ENCODE data around the gene MAP3K14. TPM values are rescaled to one million over a fixed set of nuclear protein-coding genes. Genes with fewer than 3 reads are reported as not detected.

The MAP3K14 gene
- total RNA-seq, 1 donor from 2014 or later: 5.7 TPM

DNA sequence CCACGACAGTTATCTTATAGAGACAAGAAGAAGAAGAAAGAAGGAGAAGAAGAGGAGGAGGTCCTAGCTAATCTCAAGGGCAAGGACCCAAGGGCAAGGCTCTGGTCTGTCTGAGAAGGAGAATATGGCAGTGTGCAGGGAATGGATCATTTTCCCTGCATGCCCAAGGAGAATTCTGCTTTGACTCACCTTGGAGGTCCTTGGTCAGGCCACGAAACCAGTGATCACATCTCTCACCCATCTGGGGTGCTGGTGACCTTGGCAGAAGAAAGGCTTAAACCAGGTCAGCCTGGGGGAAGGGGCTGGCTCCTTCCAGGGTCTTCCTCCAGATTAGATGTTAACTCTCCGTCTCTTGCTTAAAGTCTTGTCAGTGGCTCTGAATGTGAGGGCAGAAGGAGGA is 96.7 kb downstream of the MAP3K14 start:
- Mint-ChIP-seq H3K36me3 (ENCODE audit: unreplicated experiment) (no peaks in the 10 kb centered on the region), H3K4me3 (ENCODE audit: unreplicated experiment) (peak overlapping the region; percentile 63), H3K27me3 (ENCODE audit: unreplicated experiment) (peaks cover 11% of the 10 kb centered on the region), H3K4me1 (ENCODE audit: low read depth, unreplicated experiment) (peaks cover 18% of the 10 kb centered on the region), H3K9me3 (ENCODE audit: unreplicated experiment) (peaks cover 4% of the 10 kb centered on the region), H3K27ac (ENCODE audit: unreplicated experiment) (no peak overlapping the region)
- TF ChIP-seq, protein P1, sequence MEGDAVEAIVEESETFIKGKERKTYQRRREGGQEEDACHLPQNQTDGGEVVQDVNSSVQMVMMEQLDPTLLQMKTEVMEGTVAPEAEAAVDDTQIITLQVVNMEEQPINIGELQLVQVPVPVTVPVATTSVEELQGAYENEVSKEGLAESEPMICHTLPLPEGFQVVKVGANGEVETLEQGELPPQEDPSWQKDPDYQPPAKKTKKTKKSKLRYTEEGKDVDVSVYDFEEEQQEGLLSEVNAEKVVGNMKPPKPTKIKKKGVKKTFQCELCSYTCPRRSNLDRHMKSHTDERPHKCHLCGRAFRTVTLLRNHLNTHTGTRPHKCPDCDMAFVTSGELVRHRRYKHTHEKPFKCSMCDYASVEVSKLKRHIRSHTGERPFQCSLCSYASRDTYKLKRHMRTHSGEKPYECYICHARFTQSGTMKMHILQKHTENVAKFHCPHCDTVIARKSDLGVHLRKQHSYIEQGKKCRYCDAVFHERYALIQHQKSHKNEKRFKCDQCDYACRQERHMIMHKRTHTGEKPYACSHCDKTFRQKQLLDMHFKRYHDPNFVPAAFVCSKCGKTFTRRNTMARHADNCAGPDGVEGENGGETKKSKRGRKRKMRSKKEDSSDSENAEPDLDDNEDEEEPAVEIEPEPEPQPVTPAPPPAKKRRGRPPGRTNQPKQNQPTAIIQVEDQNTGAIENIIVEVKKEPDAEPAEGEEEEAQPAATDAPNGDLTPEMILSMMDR (IDR thresholded peaks at IDR 0.05; ENCODE audit: partially characterized antibody, unreplicated experiment): no peak
- no peak for DNase-seq

DNA sequence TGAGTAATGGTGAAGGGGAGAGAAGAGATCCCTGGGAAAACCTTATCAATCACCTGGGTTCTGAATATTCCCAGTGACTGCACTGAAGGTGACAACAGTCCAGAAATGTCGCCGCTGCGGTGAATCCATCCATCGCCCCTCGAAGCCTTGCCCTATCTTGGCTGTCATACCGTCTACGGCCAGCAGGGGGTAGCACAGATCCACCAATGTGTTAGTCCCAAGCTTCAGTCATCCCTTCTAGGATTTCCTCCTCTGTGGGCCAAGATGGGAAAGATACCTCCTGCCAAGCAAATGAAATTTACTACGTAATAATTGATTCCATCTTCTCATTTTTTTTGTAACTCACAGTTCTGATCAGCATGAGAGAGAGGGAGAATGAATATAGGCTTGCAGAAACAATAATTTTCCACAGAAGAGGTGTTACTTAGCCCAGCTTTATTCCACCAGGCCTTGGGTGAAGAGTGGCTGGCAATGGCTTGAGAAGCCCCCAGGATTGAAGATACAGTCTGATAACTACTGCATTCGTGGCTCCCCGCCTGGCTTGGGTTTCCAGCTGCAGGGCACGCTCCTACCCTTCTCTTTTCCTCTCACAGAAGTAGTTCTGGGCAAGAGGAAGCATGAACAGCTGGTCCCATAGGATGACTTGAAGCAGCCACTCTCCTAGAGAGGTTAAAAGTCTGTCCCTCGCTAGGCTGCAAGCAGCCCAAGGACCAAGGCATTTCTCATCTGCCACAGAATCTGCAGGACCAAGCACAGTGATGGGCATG is 97.7 kb downstream of the MAP3K14 start:
- H3K4me1 Mint-ChIP-seq (ENCODE audit: low read depth, unreplicated experiment): peaks cover 18% of the 10 kb centered on the region
- H3K27me3 Mint-ChIP-seq (ENCODE audit: unreplicated experiment): peaks cover 11% of the 10 kb centered on the region
- peak; percentile 96 for DNase-seq
- peaks cover 4% of the 10 kb centered on the region for H3K9me3 Mint-ChIP-seq (ENCODE audit: unreplicated experiment)
- TF ChIP-seq, protein P1 (IDR thresholded peaks at IDR 0.05; ENCODE audit: partially characterized antibody, unreplicated experiment): peak; percentile 96
- H3K4me3 Mint-ChIP-seq (ENCODE audit: unreplicated experiment): no peak overlapping the region
- H3K27ac Mint-ChIP-seq (ENCODE audit: unreplicated experiment): no peak overlapping the region
- no peaks in the 10 kb centered on the region for H3K36me3 Mint-ChIP-seq (ENCODE audit: unreplicated experiment)

Other genes with a start within 250 kb of the MAP3K14 start
- gene PLCD3, start 184.5 kb downstream of the MAP3K14 start, total RNA-seq (ENCODE audit: unreplicated experiment): 6.2 TPM
- 3.7 TPM for gene ACBD4, start 181.3 kb downstream of the MAP3K14 start, total RNA-seq (ENCODE audit: unreplicated experiment)
- gene HEXIM1, start 168.5 kb downstream of the MAP3K14 start, total RNA-seq (ENCODE audit: unreplicated experiment): 13.0 TPM
- gene HEXIM2, start 155.1 kb downstream of the MAP3K14 start, total RNA-seq (ENCODE audit: unreplicated experiment): 8.4 TPM
- gene FMNL1, start 95.1 kb downstream of the MAP3K14 start, total RNA-seq (ENCODE audit: unreplicated experiment): 24.2 TPM
- not detected for gene SPATA32, start 54.9 kb downstream of the MAP3K14 start, total RNA-seq (ENCODE audit: unreplicated experiment)
- gene ARHGAP27, start 115.8 kb upstream of the MAP3K14 start, total RNA-seq (ENCODE audit: unreplicated experiment): 3.5 TPM
- gene PLEKHM1, start 173.7 kb upstream of the MAP3K14 start, total RNA-seq (ENCODE audit: unreplicated experiment): 59.5 TPM